ENCODE measurements around the gene NUB1. TPM values are rescaled to one million over a fixed set of nuclear protein-coding genes. Genes with fewer than 3 reads are reported as not detected.

The NUB1 gene
- total RNA-seq, 1 experiment from 2014 or later = 48.5 TPM

DNA sequence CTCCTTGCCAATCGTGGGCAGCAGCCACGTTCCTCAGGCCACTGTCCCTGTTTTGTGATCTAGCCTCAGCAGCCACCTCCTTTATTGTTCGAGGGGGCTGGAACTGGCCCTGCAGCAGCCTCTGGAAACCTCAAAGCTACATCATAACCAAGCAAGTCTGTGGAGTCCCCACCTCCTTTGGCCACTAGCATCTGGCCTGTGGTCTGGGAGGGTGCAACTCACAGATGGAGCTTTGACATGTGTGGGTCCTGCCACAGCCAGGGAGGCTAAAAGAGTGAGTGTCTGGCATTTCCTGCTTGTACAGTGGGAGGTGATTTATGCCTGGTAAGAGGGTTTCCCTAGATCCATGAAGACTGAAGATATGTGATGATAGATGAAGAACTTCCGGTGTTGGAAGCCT is 32.3 kb upstream of the NUB1 start:
- Histone ChIP-seq H2BK15ac (ENCODE audit: low read depth, low read length) (no peak overlapping the region), H3K9me3 (ENCODE audit: control insufficient read depth, low read depth, low read length) (peaks cover 6% of the 10 kb centered on the region), H4K8ac (replicated peaks; ENCODE audit: insufficient read length, low read depth, low read length) (no peak overlapping the region), H4K20me1 (ENCODE audit: control insufficient read depth, insufficient read depth, insufficient read length) (no peaks in the 10 kb centered on the region), H3K4me2 (ENCODE audit: insufficient read depth, insufficient read length, low read length) (no peak overlapping the region), H3K27me3 (ENCODE audit: insufficient read depth, low read length) (no peaks in the 10 kb centered on the region), H3K18ac (ENCODE audit: insufficient read length, low read depth, low read length) (no peak overlapping the region), H2AK5ac (ENCODE audit: insufficient read length, low read length) (no peak overlapping the region), H3K79me2 (ENCODE audit: insufficient read depth, low read length) (no peaks in the 10 kb centered on the region), H3K4ac (ENCODE audit: low read depth, low read length) (no peak overlapping the region), H3K23me2 (ENCODE audit: insufficient read length, low read depth, low read length, poor library complexity, severe bottlenecking) (no peaks in the 10 kb centered on the region), H3K9ac (ENCODE audit: extremely low read depth, insufficient read length, low read length) (no peak overlapping the region), H4K5ac (ENCODE audit: insufficient read length, low read depth, low read length) (no peak overlapping the region), H4K91ac (ENCODE audit: insufficient read length, low read depth, low read length) (no peak overlapping the region), H3K56ac (ENCODE audit: insufficient read length, low read depth, low read length) (no peak overlapping the region), H3T11ph (ENCODE audit: low read length) (no peak overlapping the region), H2BK120ac (ENCODE audit: low read depth, low read length, poor library complexity, severe bottlenecking) (no peak overlapping the region), H3K23ac (ENCODE audit: insufficient read length, low read depth, low read length) (no peak overlapping the region), H2AFZ (ENCODE audit: low read length) (no peak overlapping the region), H3K4me1 (ENCODE audit: insufficient read depth, low read length) (no peaks in the 10 kb centered on the region), H3K79me1 (ENCODE audit: insufficient read depth, low read depth, low read length, poor library complexity, severe bottlenecking) (no peaks in the 10 kb centered on the region), H2BK20ac (ENCODE audit: low read depth, low read length, poor library complexity, severe bottlenecking) (no peak overlapping the region), H2BK12ac (ENCODE audit: insufficient read length, low read depth, low read length) (no peak overlapping the region), H3K27ac (ENCODE audit: insufficient read length, low read depth, low read length) (no peak overlapping the region), H2BK5ac (ENCODE audit: insufficient read length, low read length) (no peak overlapping the region), H3K14ac (ENCODE audit: insufficient read depth, low read length) (no peak overlapping the region)
- Mint-ChIP-seq H3K27ac (no peak overlapping the region; a peak in 1 of 7 replicates), H3K36me3 (ENCODE audit: insufficient read depth in 1 of 3, low read depth in 3 of 3) (peaks cover 0 to 2% (median 2%) of the 10 kb centered on the region in 3 experiments; a peak in 3 of 7 replicates), H3K4me3 (no peak overlapping the region), H3K9me3 (peaks cover 9% of the 10 kb centered on the region in 2 experiments), H3K27me3 (ENCODE audit: low read depth) (peaks cover 11% of the 10 kb centered on the region), H3K4me1 (peaks cover 8% of the 10 kb centered on the region in 2 experiments)
- WGBS (ENCODE audit: extremely low coverage, insufficient read length, low lambda C conversion rate) = no CpG with 5 or more reads among the region's 4 CpGs
- DNase-seq = no peak
- TF ChIP-seq, protein P1, sequence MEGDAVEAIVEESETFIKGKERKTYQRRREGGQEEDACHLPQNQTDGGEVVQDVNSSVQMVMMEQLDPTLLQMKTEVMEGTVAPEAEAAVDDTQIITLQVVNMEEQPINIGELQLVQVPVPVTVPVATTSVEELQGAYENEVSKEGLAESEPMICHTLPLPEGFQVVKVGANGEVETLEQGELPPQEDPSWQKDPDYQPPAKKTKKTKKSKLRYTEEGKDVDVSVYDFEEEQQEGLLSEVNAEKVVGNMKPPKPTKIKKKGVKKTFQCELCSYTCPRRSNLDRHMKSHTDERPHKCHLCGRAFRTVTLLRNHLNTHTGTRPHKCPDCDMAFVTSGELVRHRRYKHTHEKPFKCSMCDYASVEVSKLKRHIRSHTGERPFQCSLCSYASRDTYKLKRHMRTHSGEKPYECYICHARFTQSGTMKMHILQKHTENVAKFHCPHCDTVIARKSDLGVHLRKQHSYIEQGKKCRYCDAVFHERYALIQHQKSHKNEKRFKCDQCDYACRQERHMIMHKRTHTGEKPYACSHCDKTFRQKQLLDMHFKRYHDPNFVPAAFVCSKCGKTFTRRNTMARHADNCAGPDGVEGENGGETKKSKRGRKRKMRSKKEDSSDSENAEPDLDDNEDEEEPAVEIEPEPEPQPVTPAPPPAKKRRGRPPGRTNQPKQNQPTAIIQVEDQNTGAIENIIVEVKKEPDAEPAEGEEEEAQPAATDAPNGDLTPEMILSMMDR (conservative IDR thresholded peaks at IDR 0.05) = no peak
